ENCODE data around the gene MAPKAPK3.

Gene MAPKAPK3

GRCh38 chr3:50609763-50610085 is 7.2 kb upstream of the MAPKAPK3 start:
- DNase-seq (ENCODE audit: low read depth) = no peak
- no peak for TF ChIP-seq CTCF (conservative IDR thresholded peaks at IDR 0.05; ENCODE audit: low read depth, low read length)
- H3K4me3 ChIP-seq (ENCODE audit: low read depth, low read length) = no peak overlapping the region

GRCh38 chr3:50610181-50610971 is 6.6 kb upstream of the MAPKAPK3 start:
- TF ChIP-seq CTCF (conservative IDR thresholded peaks at IDR 0.05; ENCODE audit: low read depth, low read length) = no peak
- DNase-seq (ENCODE audit: low read depth) = no peak
- no peak overlapping the region for H3K4me3 ChIP-seq (ENCODE audit: low read depth, low read length)

GRCh38 chr3:50610992-50611463 is 5.9 kb upstream of the MAPKAPK3 start:
- DNase-seq (ENCODE audit: low read depth) = no peak
- TF ChIP-seq CTCF (conservative IDR thresholded peaks at IDR 0.05; ENCODE audit: low read depth, low read length) = no peak
- H3K4me3 ChIP-seq (ENCODE audit: low read depth, low read length) = peak overlapping the region; percentile 64

- peak; percentile 92 for DNase-seq (ENCODE audit: low read depth)
- peak; percentile 60 for TF ChIP-seq CTCF (conservative IDR thresholded peaks at IDR 0.05; ENCODE audit: low read depth, low read length)
- peak within 1 kb of the TSS; percentile 64 for H3K4me3 ChIP-seq (ENCODE audit: low read depth, low read length)
Observed at GRCh38 chr3:50611464-50612233, 5.3 kb upstream of the MAPKAPK3 start, which contains the start of gene CISH. Gene CISH (minus strand): TSS chr3:50611774. CDS start chr3:50611650, 124 bp downstream.

- DNase-seq (ENCODE audit: low read depth) = no peak
- H3K4me3 ChIP-seq (ENCODE audit: low read depth, low read length) = peak overlapping the region; percentile 64
- no peak for TF ChIP-seq CTCF (conservative IDR thresholded peaks at IDR 0.05; ENCODE audit: low read depth, low read length)
Observed at GRCh38 chr3:50612234-50612882, 4.6 kb upstream of the MAPKAPK3 start.

- no peak overlapping the region for H3K4me3 ChIP-seq (ENCODE audit: low read depth, low read length)
- no peak for TF ChIP-seq CTCF (conservative IDR thresholded peaks at IDR 0.05; ENCODE audit: low read depth, low read length)
- no peak for DNase-seq (ENCODE audit: low read depth)
Observed at GRCh38 chr3:50612970-50613846, 3.7 kb upstream of the MAPKAPK3 start.
